ENCODE results near the gene LRSAM1.
A peak's percentile ranks its signal among the peaks of the same experiment; 100 is the strongest.

Gene LRSAM1

DNA sequence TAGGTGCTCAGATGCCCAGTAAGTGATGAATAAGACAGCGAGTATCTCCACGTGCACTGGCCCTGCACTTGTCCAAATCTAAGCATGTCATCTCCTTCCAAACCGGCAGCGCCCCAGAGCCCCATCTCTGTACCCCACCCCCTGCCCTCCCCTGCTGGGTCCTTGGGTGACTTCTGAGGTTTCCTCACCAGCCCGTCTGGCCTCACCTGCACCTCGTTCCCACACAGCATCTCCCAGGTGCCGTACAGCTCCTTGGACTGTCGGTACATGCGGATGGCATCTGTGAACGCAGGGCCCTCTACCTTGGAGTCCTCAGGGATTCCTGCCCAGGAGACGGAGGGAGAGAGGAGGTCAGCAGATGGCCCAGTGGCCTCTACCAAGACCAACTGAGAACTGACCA is 66.3 kb downstream of the LRSAM1 start:
- DNase-seq (ENCODE audit: low read depth) = no peak

DNA sequence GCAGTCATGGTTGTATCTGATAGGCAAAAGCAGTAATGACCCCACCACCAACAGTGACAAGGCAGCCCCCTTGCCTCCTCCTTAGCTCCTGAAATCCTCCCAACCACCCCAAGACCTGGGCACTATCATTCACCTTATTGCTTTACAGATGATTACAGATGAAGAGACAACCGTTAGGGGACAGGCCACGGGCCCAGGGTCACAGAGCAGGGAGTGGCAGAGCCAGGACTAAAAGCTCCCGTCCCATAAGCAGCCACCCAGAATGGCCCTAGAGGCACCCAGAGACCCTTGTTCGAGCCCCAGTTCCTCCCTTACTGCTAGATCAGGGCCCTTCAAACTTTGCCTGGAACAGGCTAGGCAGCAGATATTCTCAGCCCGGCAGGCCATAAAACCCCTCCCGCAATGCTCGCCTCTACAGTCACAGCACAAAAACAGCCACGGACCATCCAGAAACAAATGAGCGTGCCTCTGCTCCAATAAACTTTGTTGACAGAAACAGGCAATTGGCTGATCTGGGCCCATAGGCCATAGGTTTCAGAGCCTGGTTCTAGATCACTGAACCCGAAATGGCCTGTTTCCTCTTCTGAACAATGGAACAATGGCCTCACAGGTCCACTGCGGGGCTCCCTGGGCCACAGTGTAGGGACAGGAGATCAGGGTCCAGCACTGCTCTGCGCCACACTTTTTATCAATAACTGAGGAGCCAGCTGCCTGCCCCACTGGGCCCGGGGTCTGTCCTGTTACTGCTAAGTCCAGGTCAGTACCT is 67.0 kb downstream of the LRSAM1 start:
- no peak for DNase-seq (ENCODE audit: low read depth)

DNA sequence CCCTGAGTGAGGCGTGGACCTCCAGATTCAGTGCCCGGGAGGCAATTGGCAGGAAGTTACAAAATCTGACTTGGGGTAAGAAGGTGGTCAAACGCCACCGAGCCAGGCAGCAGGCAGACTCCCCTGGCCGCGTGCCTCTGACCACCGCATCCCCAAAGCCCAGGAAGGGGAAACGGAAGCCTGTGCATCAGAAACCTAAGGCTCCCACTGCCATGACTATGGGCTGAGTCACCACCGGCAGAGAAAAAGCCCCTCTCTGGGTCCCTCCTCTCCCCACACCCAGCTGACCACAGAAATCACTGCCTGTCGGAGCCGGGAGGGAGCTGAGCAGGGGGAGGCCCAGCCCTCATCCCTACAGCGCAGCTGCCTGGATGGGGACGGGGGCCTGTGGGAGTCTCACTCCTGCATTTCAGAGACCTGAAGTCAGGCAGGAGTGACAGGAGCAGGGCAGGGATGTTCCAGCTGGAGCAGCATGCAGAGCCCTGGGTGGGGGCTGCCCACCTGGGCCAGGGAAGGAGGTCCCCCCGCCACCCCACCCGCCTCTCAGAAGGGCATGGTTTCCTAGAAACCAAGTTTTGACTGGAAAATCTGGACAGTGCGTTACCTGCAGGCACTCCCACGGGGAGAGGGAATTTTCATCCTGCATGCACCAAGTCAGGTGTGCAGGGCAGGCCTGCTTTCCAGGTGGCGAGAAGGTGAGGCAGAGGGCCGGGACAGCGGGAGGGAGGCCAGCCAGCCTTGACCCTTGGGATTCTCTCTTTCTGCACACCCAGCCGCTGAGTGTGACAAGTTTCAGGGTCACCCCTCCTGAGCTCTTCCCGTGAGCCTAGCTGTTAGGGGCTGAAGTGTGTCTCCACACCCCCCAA is 68.2 kb downstream of the LRSAM1 start:
- peak; percentile 14 for DNase-seq (ENCODE audit: low read depth)

DNA sequence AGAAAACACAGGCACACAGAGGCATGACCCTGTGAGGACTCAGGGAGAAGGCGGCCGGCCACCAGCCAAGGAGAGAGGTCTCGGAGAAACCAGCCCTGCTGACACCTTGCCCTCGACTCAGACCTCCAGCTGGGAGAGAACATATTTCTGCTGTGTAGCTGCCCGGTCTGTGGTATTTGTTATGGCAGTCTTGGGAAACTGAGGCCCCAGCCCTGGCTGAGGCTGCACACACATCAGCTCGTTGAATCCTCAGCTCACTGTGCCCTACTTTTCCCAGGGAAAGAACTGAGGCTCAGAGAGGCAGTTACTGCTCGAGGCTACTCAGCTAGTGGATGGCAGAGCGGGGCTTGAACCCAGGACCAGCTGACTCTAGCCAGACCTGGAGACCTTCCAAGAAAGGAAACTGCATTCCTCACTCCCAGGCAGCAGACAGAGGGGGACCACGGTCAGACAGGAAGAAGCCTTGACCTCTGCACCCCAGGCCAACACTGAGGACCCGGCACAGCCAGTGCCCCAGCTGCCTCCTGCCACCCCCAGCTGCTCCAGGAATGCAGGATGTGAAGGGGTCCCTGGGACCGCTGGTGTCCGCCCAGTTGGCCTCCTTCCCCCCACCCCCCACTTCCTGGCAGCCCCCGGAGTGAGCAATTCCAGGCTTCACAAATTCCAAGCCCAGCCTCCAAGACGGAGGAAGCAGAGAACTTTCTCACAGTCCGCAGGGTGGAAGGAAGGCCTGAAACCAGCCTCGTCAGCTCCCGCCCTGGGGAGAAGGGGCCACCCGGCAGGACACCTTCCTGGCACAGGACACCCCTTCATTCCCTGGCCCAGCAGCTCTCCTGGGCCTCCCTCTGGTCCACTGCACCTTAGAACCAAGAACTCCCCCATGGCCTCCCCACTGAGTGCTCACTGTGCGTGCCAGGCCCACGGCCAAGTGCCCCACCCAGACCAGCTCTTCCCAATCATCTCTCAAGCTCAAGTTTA is 69.9 kb downstream of the LRSAM1 start:
- DNase-seq (ENCODE audit: low read depth) = no peak

DNA sequence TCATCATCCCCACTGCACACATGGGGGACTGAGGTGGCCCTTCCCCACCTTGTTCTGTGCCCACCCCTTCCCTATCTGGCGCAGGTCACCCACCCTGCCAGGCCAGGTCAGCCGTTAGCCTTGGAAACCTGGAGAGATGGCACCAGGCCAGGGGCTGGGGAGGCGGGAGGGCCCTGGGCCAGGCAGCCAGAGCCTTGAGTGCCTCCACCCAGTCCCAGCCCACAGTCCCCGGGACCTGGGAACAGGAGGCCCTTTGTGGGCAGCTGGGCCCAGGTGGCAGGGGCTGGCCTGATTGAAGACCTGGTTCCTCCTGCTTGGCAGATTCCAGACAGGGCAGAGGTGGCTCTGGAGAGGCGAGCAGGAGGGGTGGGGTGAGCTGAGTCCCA is 70.6 kb downstream of the LRSAM1 start:
- DNase-seq (ENCODE audit: low read depth) = no peak

DNA sequence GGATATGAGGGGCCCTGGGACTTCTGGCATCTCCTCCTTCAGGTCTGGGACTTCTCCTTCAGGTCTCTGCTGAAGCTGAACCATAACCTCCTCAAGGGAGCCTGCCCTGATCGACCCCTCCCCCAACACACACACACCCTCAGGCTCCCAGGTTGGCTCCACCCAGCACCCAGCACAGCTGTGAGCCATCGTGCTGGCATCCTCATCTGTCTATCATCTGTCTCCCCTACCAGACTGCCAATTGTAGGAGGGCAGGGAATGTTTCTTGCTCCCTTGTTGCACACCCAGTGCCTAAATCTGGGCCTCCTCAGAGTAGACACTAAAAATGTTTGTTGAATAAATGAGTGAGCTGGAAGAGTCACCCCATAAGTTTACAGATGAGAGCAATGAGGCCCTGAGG is 71.4 kb downstream of the LRSAM1 start:
- no peak for DNase-seq (ENCODE audit: low read depth)

DNA sequence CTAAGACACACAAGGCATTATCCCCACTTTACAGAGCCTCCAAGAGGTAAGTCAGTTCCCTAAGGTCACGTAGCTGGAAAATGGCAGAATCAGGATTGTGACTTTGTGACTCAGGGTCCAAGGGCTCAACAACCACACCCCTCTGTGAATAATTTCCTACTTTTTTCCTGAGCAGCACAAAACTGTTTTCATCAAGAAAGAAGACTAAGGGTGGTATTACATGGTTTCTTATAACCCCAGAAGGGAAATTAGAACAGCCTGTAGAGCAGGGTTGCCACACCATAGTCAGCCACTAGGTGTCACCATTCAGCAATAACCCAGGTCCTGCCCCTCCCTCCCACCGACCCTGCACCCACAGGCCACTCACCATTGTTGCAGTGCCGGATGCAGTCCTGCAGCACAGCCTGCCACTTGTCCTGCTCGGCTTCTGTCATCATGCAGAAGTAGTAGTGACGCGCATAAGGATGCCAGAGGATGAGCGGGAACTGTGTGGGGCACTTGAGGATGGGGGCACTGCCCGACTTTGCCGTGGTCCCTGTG is 72.1 kb downstream of the LRSAM1 start:
- no peak for DNase-seq (ENCODE audit: low read depth)

DNA sequence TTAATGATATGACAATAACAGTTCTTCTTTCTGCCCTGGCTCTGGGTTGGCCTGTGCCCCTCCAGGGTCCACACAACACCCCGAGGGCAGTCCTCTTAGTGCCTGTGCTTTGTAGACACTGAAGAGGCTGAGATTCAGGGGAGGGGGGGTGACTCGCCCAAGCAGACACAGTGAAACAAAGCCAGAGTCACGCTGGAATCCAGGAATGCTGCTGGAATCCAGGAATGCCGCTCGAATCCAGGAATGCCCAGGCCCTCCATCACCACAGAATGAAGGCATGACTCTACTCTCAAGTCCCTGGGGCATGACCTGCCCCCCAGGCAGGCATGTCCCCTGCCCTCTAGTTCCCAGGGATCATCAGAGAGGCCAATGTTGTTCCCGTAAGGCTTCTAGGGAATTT is 73.1 kb downstream of the LRSAM1 start:
- no peak for DNase-seq (ENCODE audit: low read depth)

DNA sequence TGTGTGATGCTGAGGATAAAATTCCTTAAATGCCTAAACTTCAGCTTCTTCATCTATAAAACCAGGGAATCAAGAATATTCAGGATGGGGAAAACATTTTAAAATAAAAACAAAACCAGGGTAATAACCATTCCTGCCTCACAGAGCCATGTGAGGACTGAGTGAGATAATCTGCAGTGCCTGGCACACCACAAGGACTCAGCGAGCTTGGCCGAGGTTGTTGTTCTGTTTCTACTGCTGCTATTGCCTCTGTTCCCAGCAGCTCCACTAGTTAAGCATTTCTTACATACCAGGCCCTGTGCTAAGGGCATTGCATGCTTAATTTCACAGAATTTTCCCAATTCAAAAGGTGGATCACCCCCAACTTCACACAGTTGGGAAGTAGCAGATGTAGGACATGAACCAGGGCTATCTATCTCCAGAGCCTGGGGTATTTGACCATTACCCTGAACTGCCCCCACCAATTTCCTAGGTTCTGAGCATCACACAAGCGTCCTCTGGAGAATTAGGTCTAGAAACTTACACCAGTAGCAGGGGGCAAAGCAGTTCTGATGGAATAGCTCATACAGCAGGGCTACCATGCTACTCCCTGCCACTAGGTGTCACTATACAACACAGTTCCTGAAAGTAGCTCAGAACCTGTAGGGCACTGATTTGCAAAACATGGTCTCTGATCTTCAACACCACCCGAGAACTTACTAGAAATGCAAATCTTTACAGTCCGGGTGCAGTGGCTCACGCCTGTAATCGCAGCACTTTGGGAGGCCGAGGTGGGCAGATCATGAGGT is 74.3 kb downstream of the LRSAM1 start:
- no peak for DNase-seq (ENCODE audit: low read depth)

DNA sequence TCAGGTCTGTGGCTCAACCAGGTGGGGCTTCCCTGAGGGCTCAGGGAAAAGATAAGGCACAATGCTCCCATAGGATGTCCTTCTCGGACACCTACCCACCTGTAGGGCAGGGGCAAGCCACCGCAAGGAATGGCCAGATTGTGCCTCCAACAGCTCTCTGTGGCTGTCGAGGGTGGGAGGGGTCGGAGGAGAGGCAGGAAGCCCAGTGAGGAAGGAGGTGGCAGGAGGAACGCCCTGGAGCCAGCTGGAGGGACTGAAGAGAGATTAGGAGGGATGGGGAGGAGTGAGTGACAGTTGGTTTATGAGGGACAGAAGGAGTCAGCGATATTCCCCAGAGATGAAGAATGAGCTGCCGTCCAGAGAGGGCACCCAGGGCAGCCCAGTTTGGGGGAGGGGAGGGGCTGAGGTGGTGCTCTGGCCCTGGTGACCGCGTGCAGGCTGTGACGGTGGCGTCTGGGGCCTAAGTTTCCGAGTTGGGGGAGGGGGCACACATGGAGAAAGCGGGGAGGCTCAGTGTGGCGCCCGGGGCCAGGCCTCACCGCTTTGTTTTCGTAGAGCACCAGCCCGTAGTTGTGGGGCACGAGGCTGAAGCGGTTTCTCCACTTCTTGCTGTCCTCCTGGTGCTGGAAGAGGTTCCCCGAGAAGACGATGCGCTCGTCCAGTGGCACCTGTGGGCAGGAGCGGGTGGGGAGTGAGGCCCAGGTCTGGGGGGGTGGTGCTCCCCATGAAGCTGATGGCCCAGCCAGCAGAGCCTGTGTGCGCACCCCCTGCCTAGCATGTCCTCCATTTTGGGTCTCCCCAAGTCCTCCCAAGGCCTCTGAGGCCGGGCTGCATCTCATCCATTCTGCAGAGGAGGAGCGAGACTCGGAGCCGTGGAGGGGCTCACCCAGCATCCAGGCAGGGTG is 75.6 kb downstream of the LRSAM1 start:
- no peak for DNase-seq (ENCODE audit: low read depth)

DNA sequence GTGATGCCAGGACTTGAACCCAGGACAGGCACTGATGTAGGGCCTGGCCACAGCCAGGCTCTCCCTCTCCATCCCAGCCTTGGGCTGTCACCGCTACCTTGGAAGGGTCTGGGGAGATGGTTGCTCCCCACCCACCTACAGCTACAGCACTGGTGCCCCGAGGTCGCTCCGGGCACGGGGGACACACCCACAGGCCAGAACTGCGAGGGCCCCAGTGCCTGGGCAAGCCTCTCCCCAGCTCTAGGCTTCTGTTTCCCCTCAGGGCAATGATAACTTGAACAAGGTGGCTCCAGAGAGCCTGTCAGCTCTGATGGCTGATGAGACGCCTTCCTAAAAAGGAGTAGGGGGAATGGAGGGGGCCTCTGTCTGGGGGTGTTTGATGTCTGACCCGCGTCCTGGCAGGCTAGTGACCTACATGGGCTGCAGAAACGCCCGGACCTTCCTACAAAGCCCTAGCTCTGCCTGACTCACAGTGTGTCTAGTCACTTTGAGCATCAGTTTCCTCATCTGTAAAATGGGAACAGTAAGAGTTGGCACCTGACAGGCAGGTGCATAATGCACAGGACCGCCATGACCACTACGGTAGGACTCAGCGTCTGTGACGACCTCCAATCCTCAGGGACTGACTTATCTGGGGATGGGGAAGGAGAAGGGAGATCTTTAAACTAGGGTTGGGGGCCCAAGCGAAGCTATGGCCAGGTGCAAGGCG is 76.4 kb downstream of the LRSAM1 start:
- no peak for DNase-seq (ENCODE audit: low read depth)

DNA sequence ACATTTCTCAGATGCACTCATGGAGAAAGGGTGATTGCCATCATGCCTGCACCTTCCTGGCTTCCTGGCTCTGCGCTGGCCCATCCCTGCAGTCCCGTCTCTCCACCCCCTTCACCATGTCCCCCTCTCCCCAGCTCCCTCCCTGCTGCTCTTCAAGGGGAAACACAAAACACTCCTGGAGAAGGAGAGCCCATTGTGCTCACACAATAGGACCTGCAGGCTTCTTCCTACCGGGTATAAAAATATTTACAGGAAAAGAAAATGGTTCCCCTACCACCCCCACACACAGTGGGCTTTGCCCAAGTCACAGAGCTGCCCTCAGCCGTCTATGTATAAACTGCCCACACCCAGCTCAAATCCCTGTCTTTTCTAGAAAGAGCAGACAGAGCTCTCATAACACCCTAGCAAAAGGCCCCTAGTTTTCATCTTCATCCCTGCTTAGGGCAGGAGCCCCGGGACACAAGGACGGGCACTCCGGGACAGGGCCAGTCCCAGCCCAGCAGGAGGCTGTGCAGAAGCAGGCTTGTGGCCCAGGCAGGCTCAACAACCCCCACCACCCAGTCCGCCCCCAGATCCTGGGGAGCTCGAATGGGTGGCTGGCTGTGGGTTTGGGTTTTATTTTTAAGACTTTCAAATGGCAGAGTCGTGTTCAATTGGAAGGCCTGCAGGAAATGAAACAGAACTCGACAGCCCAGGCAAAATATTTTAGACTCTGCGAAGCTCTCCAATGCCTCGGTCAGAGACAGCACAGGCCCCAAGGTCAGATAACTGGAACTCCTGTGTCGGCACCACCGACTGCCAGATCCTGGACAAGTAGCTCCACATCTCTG is 77.3 kb downstream of the LRSAM1 start:
- DNase-seq (ENCODE audit: low read depth) = no peak

DNA sequence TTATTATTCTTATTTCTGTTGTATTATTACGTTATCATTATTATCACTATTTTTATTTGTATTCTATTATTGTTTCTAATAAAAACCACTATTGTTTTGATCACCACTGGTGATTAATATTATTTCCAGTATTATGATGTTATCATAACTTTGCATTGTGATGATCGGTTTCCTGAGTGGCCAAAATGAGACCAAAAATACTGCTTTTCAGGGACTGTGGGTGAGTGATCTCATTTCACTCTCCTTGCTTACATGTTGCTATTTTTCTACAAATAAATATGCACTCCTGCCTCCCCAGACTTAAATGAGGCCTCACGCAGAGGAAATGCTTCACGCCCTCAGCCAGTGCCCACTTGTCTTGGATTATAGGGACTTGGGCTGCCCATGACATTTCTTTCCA is 78.4 kb downstream of the LRSAM1 start:
- no peak for DNase-seq (ENCODE audit: low read depth)

DNA sequence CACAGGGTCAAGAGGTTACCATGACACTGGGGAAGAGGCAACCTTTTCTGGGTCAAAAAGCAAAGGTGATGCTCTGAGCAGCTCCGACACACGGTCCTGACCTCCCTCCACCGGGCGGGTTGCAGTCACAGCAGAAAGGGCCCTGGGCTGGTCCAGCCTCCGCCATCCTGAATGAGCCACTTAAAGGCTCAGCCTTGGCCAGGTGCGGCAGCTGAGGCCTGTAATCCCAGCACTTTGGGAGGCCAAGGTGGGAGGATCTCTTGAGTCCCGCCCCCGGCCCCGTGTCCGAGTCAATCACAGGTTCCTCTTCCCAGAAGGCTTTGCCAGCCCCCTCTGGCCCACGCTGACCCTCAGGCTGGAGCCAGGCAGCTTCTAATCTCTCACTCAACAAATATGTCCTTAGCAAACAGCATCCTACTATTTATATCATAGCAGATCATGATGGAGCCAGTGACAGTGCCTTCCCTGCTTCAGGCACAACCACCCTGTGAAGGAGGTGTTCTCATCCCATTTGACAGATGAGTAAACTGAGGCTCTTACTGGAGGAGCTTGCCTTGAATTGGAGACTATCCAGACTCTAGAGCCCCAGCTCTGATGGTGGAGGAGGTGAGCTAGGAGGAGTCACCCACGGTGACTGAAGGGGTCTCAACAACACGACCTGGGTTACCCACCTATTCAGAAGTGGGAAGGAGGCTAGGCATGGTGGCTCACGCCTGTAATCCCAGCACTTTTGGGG is 79.1 kb downstream of the LRSAM1 start:
- DNase-seq (ENCODE audit: low read depth) = no peak

DNA sequence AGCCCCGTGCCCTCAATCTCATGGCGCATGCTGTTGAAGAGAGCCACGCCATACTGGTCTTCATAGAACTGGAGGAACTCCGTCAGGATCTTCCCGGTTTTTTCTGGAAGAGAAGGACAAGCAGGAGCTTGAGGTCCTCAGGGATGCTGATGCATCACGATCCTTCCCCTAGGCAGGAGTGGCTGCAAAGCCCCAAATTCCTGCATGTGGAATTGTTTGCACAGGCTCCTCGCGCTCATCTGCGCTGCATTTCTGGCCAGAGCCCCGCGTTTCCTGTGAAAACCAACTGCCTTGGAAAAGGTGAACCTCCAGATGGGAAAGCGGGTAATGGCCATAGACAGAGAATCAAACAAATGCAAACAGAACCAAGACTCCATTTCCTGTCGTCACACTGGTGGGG is 80.4 kb downstream of the LRSAM1 start:
- no peak for DNase-seq (ENCODE audit: low read depth)

DNA sequence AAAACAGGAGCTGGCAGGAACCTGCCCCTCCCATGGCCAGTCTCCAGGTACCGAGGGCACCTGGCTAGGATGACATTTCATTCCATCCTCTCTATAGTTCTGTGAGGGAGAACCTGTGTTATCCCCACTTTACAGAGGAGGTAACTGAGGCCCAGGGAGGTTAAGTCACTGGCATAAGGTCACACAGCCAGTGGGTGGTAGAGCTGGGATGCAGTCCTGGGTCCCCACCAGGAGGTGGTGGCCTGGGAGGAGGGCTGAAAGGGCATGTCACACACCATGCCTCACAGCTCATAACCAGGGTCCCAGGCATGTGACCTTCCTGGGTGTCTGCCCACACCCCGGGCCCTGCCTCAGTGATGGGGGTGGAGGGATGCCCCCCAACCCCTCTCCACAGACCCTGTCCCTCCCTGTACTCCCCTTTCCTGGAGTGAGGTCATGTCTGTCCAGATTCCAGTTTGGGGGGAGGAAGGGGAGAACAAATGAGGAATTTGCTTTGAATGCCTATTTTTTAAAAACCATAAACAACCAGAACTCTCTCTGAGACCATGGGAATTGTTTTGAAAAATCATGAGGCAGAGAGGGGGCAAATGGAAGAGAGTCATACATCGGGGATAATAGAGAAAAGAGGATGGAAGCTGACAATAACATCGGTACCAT is 83.1 kb downstream of the LRSAM1 start:
- DNase-seq (ENCODE audit: low read depth) = no peak

DNA sequence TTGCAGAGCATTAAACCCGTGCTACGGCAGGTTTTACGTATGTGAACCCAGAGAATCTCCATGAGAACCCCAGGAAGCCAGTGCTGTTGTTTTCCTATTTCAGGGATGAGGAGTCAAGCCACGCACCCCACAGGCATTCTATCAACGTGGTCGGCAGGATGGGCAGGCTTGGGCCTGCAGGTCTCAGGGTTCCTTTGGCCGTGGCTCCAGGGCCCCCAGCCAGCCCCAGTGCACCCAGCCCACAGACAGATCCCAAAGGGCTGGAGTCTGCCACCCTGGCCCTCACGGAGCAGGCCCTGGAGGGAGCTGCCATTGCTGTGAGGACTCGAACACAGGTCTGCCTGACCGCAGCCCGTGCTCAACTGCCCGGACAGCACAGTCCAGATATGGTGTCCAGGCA is 83.6 kb downstream of the LRSAM1 start:
- no peak for DNase-seq (ENCODE audit: low read depth)
